GM23248 (cell line): ENCODE results near the gene COL19A1. TPM values are rescaled to one million over a fixed set of nuclear protein-coding genes. Genes with fewer than 3 reads are reported as not detected.
A peak's percentile ranks its signal among the peaks of the same experiment; 100 is the strongest.

Source experiments
- DNase-seq: peaks from one replicate; pipeline ENCODE4 v3.0.0-alpha.2; 2015
- H2AFZ ChIP-seq: fragments of 200-600 bp; sonication (generic); 2 replicates; pipeline ENCODE4 v1.6.1; 2016; ENCODE audit warnings: antibody characterized with exemption
- H3F3A ChIP-seq: fragments of 200-600 bp; sonication (generic); 2 replicates; pipeline ENCODE4 v1.6.1; 2016; ENCODE audit warnings: mild to moderate bottlenecking, antibody characterized with exemption, mixed run types; ENCODE audit not compliant: insufficient read depth
- H3K27ac ChIP-seq: fragments of 200-600 bp; sonication (generic); 2 replicates; pipeline ENCODE4 v1.5.1; 2016; ENCODE audit warnings: mild to moderate bottlenecking
- H3K27me3 ChIP-seq: fragments of 200-600 bp; sonication (generic); replicated peaks from 2 replicates; pipeline ENCODE4 v1.6.1; 2016; ENCODE audit warnings: mild to moderate bottlenecking; ENCODE audit not compliant: insufficient read depth
- H3K36me3 ChIP-seq: fragments of 200-600 bp; sonication (generic); 2 replicates; pipeline ENCODE4 v1.6.1; 2016; ENCODE audit warnings: low read depth, mild to moderate bottlenecking
- H3K4me1 ChIP-seq: fragments of 200-600 bp; sonication (generic); 2 replicates; pipeline ENCODE4 v1.6.1; 2016; ENCODE audit warnings: mild to moderate bottlenecking; ENCODE audit not compliant: insufficient read depth
- H3K4me2 ChIP-seq: fragments of 200-600 bp; sonication (generic); one replicate; pipeline ENCODE4 v1.6.1; 2016; ENCODE audit warnings: mild to moderate bottlenecking; ENCODE audit not compliant: unreplicated experiment
- H3K4me3 ChIP-seq: fragments of 200-600 bp; sonication (generic); 2 replicates; pipeline ENCODE4 v1.5.1; 2016; ENCODE audit warnings: mild to moderate bottlenecking
- H3K79me2 ChIP-seq: fragments of 200-600 bp; sonication (generic); 2 replicates; pipeline ENCODE4 v1.6.1; 2016; ENCODE audit warnings: mild to moderate bottlenecking; ENCODE audit not compliant: insufficient read depth
- H3K9ac ChIP-seq: fragments of 200-600 bp; sonication (generic); 2 replicates; pipeline ENCODE4 v1.6.1; 2016; ENCODE audit warnings: mild to moderate bottlenecking
- H3K9me2 ChIP-seq: fragments of 200-600 bp; sonication (generic); 2 replicates; pipeline ENCODE4 v1.6.1; 2016; ENCODE audit warnings: mixed run types, mild to moderate bottlenecking, moderate library complexity; ENCODE audit not compliant: insufficient read depth
- H3K9me3 ChIP-seq: fragments of 200-600 bp; sonication (generic); one replicate; pipeline ENCODE4 v1.6.1; 2017; ENCODE audit warnings: low read depth
- H4K20me1 ChIP-seq: fragments of 200-600 bp; sonication (generic); 2 replicates; pipeline ENCODE4 v1.6.0; 2016; ENCODE audit not compliant: insufficient read depth
- EZH2 ChIP-seq: fragments of 200-600 bp; sonication (generic); IDR thresholded peaks from 2 replicates; pipeline ENCODE4 v1.6.1; 2018; ENCODE audit warnings: antibody characterized with exemption, mild to moderate bottlenecking; ENCODE audit not compliant: insufficient read depth, poor library complexity, severe bottlenecking
- EZH2phosphoT487 ChIP-seq: fragments of 200-600 bp; sonication (generic); IDR thresholded peaks from 2 replicates; pipeline ENCODE4 v1.6.1; 2018; ENCODE audit warnings: antibody characterized with exemption, moderate library complexity, mild to moderate bottlenecking, low read depth; ENCODE audit not compliant: insufficient read depth
- WGBS, 2 experiments: methylation state at CpG; one replicate each; pipeline ENCODE4 v1.1.6; 2015 to 2017; ENCODE audit warnings: low lambda C conversion rate in 2 of 2, low coverage in 1 of 2; ENCODE audit errors: missing lambda C conversion rate in 2 of 2; 5-methylcytosine and 5-hydroxymethylcytosine counted together
- in situ Hi-C: fragments of 300-500 bp; cut with MboI; formaldehyde crosslinking; loops from 2 replicates; pipeline ENCODE4 v1.15.0; 2020
- polyA plus RNA-seq: library from polyadenylated mRNA; unstranded; fragments of >200 nt; fragmentation: Nextera tagmentation; extraction: Ambion mirVana; gene quantifications from 2 replicates; pipeline ENCODE4 v1.2.1, GENCODE V29; 2016
- total RNA-seq: library from RNA; depleted of rRNA; stranded (reverse); fragments of >200 nt; shearing (Covaris generic); gene quantifications from 2 replicates; pipeline ENCODE4 v1.2.3, GENCODE V29; 2014

Gene COL19A1
- total and polyA plus RNA-seq, 2 experiments from 2014 or later = not detected

- no peak overlapping the region for H2AFZ ChIP-seq
- TF ChIP-seq EZH2phosphoT487 = no peak
- TF ChIP-seq EZH2 = no peak
- H3K4me2 ChIP-seq = no peak overlapping the region
- H4K20me1 ChIP-seq = no peaks in the 10 kb centered on the region
- H3K4me1 ChIP-seq = no peaks in the 10 kb centered on the region
- no peak overlapping the region for H3K4me3 ChIP-seq
- H3F3A ChIP-seq = no peaks in the 10 kb centered on the region
- no peaks in the 10 kb centered on the region for H3K79me2 ChIP-seq
- no peak for DNase-seq
- WGBS, 2 experiments = 10 to 14% methylated on average over 1 of the region's 1 CpG
- no peaks in the 10 kb centered on the region for H3K9me3 ChIP-seq
- in situ Hi-C loops = no loop called here
- no peak overlapping the region for H3K27ac ChIP-seq
- 0 out of 2 replicates have a peak, but pooled peaks cover 6% of the 10 kb centered on the region for H3K27me3 ChIP-seq
- H3K9ac ChIP-seq = no peak overlapping the region
- no peaks in the 10 kb centered on the region for H3K9me2 ChIP-seq
- no peaks in the 10 kb centered on the region for H3K36me3 ChIP-seq
These were observed 342.0 kb downstream of the COL19A1 start for GRCh38 chr6:70208235-70208790.

GRCh38 chr6:70210462-70210861 lies 344.1 kb downstream of the COL19A1 start:
- Histone ChIP-seq H3K9me3 (no peaks in the 10 kb centered on the region), H4K20me1 (no peaks in the 10 kb centered on the region), H3K4me2 (no peak overlapping the region), H3K9ac (no peak overlapping the region), H3K27me3 (0 out of 2 replicates have a peak, but pooled peaks cover 12% of the 10 kb centered on the region), H3K79me2 (no peaks in the 10 kb centered on the region), H3K27ac (no peak overlapping the region), H3K4me1 (no peaks in the 10 kb centered on the region), H3K9me2 (no peaks in the 10 kb centered on the region), H3K4me3 (no peak overlapping the region), H3F3A (no peaks in the 10 kb centered on the region), H3K36me3 (no peaks in the 10 kb centered on the region), H2AFZ (no peak overlapping the region)
- in situ Hi-C loops = no loop called here
- no peak for TF ChIP-seq EZH2phosphoT487
- no peak for TF ChIP-seq EZH2
- WGBS, 2 experiments = 58 to 64% methylated on average over 2 of the region's 2 CpGs
- peak; percentile 17 for DNase-seq

GRCh38 chr6:70215460-70216108 lies 349.2 kb downstream of the COL19A1 start:
- H3K4me1 ChIP-seq = no peaks in the 10 kb centered on the region
- no peak for DNase-seq
- H3K27me3 ChIP-seq = peaks cover 11% of the 10 kb centered on the region; the same call in 1 of the 2 replicates
- no peak overlapping the region for H3K4me2 ChIP-seq
- H3F3A ChIP-seq = no peaks in the 10 kb centered on the region
- H4K20me1 ChIP-seq = no peaks in the 10 kb centered on the region
- no peaks in the 10 kb centered on the region for H3K36me3 ChIP-seq
- H3K9me3 ChIP-seq = no peaks in the 10 kb centered on the region
- H3K9me2 ChIP-seq = no peaks in the 10 kb centered on the region
- 45 to 46% methylated on average over 4 of the region's 4 CpGs for WGBS, 2 experiments
- in situ Hi-C loops = no loop called here
- no peak overlapping the region for H2AFZ ChIP-seq
- TF ChIP-seq EZH2phosphoT487 (no peak), EZH2 (no peak)
- no peak overlapping the region for H3K9ac ChIP-seq
- H3K79me2 ChIP-seq = no peaks in the 10 kb centered on the region
- H3K27ac ChIP-seq = no peak overlapping the region
- no peak overlapping the region for H3K4me3 ChIP-seq

GRCh38 chr6:70216767-70217166 lies 350.4 kb downstream of the COL19A1 start:
- no peak for DNase-seq
- H3K4me2 ChIP-seq = no peak overlapping the region
- in situ Hi-C loops = no loop called here
- H3K9me3 ChIP-seq = no peaks in the 10 kb centered on the region
- H3F3A ChIP-seq = no peaks in the 10 kb centered on the region
- TF ChIP-seq EZH2 (no peak), EZH2phosphoT487 (no peak)
- no peak overlapping the region for H3K27ac ChIP-seq
- H3K9me2 ChIP-seq = no peaks in the 10 kb centered on the region
- H3K36me3 ChIP-seq = no peaks in the 10 kb centered on the region
- peaks cover 11% of the 10 kb centered on the region; the same call in 1 of the 2 replicates for H3K27me3 ChIP-seq
- H2AFZ ChIP-seq = no peak overlapping the region
- no peaks in the 10 kb centered on the region for H3K79me2 ChIP-seq
- no peaks in the 10 kb centered on the region for H4K20me1 ChIP-seq
- H3K9ac ChIP-seq = no peak overlapping the region
- H3K4me1 ChIP-seq = no peaks in the 10 kb centered on the region
- H3K4me3 ChIP-seq = no peak overlapping the region
- 26 to 37% methylated on average over 8 of the region's 8 CpGs for WGBS, 2 experiments
